ENCODE data around the gene ARPC4.

- no peak for TF ChIP-seq GATA2 (IDR thresholded peaks at IDR 0.05; ENCODE audit: low read depth, low read length)
- no peak for TF ChIP-seq GATA3 (IDR thresholded peaks at IDR 0.05; ENCODE audit: low read depth, low read length)
Observed at GRCh38 chr3:9834520-9835380, 41.9 kb downstream of the ARPC4 start.

Measured in SH-SY5Y (cell line).